T47D (cell line): ENCODE data around the gene DOK1.
"Not testable (repeated sequence)": the region's sequence is repeated elsewhere in the genome, so short reads cannot be mapped to it uniquely, and the experiment has no call there.

Source experiments
- DNase-seq, 2 experiments: peaks; one replicate each; pipeline versions ENCODE4 v3.0.0 to v3.0.0-alpha.2; 2011 to 2012; ENCODE audit warnings: low read depth in 1 of 2, low spot score in 1 of 2
- JUND ChIP-seq: IDR thresholded peaks from 2 replicates; pipeline ENCODE4 v1.6.1; 2012; ENCODE audit warnings: low read depth
- in situ Hi-C: cut with HindIII; loops from 2 replicates; pipeline ENCODE4 v1.10.0; 2016; ENCODE audit warnings: low sequenced_read_pairs, low pct_unique_long_range_greater_than_20kb

DOK1 gene

DNA sequence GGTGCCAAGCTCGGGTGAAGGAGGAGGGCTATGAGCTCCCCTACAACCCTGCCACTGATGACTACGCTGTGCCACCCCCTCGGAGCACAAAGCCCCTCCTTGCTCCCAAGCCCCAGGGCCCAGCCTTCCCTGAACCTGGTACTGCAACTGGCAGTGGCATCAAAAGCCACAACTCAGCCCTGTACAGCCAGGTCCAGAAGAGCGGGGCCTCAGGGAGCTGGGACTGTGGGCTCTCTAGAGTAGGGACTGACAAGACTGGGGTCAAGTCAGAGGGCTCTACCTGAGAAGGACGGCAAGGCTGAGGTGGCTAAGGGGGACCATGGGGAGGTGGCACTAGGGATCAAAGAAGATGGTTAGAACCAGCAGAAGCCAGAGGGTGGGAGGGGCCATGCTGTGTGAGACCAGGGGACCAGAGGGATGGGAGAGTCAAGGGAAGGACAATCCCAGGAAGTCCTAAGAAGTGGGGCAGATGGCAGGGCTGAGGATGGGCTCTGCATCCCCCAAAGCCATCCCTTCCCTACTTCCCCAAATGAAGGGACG lies 2.4 kb downstream of the DOK1 start:
- no peak for DNase-seq
- no peak for TF ChIP-seq JUND

GRCh38 chr2:74558284-74559230 lies 4.0 kb downstream of the DOK1 start:
- in situ Hi-C loops, result no loop called here
- TF ChIP-seq JUND, result no peak
- peak in 1 of 2 experiments; percentile 68 for DNase-seq

More for the DNA sequence above, 2.4 kb downstream of the DOK1 start:
- in situ Hi-C loops, result no loop called here

DNA sequence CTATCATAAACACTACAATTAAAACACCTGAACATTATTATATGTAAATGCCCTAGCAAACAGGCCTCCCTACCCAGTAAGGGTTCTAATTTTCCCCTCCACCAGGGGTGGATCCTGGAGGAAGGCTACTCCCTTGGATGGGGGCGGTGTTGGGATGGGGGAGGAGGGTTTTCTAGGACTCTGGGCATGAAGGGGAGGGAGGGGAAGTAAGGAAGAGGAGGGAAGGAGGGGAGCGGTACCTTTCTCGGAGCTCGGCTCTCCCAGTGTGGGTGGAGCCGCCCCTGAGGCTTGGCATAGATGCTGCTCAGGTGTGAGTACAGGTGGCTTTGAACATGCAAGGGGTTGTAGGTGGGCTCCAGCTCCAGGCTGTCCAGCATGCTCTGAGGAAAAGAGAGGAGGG lies 5.4 kb downstream of the DOK1 start:
- no peak for TF ChIP-seq JUND
- in situ Hi-C loops, result no loop called here
- peak in 1 of 2 experiments; percentile 71 for DNase-seq

DNA sequence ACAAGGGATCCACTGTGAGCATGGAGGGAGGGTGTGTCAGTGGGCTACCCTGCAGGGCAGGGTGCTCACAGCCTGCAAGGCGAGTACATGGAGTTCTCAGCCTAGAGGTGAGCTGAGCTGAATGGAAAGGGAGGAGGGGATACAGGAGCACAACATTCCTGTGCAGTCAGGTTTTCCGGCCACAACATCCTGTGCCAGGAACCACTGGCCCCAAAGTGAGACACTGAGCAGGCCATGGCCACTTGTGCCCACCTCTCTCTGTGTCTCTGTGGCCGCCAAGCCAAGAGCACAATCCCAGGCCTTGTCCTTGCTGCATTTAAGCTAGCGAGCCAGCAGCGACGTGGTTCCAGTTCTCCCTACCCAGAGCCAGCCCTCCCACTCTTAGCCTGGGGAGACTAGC lies 6.1 kb downstream of the DOK1 start:
- in situ Hi-C loops, result no loop called here
- no peak for TF ChIP-seq JUND
- peak in 1 of 2 experiments; percentile 88 for DNase-seq

DNA sequence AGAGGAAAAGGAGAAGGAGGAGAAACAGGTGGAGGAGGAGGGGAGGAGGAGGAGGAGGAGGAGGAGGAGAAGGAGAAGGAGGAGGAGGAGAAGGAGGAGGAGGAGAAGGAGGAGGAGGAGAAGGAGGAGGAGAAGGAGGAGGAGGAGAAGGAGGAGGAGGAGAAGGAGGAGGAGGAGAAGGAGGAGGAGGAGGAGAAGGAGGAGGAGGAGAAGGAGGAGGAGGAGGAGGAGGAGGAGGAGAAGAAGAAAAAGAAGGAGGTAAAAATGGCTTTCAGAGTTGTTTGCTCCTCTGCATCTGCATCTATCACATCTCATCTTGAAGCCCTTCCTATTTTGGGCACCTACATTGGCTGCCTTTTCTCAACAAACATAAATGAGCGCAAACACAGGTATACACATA lies 6.5 kb downstream of the DOK1 start:
- in situ Hi-C loops, DNase-seq: not testable (repeated sequence)

GRCh38 chr2:74562126-74562775 lies 7.7 kb downstream of the DOK1 start:
- TF ChIP-seq JUND, result no peak
- no peak for DNase-seq
- in situ Hi-C loops, result no loop called here

- no peak for DNase-seq
- no peak for TF ChIP-seq JUND
- in situ Hi-C loops, result no loop called here
Observed at GRCh38 chr2:74564222-74564621, 9.7 kb downstream of the DOK1 start.

DNA sequence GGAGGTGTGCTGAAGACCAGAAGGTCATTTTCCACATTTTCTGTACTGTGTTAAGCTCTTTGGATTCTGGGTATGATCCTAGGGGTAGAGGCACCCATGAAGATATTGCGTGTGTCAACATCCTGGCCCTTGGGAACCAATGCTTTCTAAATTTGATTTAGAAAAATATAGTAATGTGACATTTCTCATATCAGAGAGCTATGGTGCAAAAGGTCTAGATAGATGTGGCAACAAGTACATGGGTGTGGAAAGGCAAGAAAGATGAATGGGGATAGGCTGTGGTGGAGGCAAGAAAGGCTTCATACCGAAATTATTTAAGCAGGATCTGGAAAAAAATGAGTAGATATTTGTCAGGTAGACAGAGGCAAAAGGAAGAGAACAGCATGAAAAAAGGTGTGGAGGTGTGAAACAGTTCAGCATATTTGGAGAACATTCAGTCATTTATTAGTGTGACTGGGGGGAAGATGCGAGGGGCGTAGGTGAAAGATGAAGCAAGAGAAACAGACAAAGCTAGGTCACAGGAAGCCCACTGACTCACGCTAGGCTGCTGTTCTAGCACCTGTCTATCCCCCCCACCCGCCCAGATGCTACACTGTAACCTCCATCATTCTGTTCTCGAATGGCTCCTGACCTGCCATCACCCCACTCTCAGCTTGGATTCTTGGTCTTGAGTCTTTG lies 11.7 kb downstream of the DOK1 start:
- in situ Hi-C loops, result no loop called here
- TF ChIP-seq JUND, result no peak
- no peak for DNase-seq

DNA sequence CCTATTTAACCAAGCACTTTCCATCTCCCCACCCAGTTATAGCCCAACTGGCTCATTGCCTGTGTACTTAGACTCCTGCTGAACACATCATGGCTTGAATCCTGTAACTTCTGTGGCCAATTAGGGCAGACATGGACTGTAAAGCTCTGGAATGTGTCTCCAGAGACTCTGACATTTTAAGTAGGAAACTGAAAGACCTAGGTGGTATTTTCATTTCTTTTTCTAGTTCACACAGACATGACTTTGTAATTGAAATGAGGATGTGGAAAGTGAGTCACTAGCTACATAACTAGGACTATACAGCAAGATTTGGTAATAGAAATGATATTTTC lies 12.2 kb downstream of the DOK1 start:
- in situ Hi-C loops, result no loop called here
- DNase-seq, result no peak
- no peak for TF ChIP-seq JUND

GRCh38 chr2:74567881-74568280 lies 13.4 kb downstream of the DOK1 start:
- in situ Hi-C loops, result no loop called here
- no peak for TF ChIP-seq JUND

GRCh38 chr2:74569686-74570085 lies 15.2 kb downstream of the DOK1 start:
- no peak for TF ChIP-seq JUND
- in situ Hi-C loops, result no loop called here
- DNase-seq, result no peak

More at GRCh38 chr2:74567881-74568280, 13.4 kb downstream of the DOK1 start:
- no peak for DNase-seq

DNA sequence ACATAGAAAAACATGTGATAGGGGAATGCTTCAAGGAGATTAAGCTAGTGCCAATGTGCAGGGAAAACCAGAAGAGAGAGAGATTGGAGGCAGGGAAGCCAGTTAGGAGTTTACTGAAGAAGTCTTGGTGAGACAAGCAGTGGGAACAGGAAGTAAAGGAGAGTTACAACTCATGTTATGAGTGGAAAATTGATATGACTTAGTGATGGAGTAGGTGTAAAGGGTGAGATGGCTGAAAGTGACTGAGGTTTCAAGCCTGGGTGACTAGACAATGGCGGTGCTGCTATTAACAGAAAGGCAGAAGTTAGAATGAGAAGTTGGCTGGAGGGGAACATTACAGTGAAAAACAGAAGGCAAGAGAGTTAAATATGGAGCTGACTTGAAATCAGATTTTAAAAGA lies 16.5 kb downstream of the DOK1 start:
- DNase-seq, result no peak
- in situ Hi-C loops, result no loop called here
- no peak for TF ChIP-seq JUND

GRCh38 chr2:74572178-74572925 lies 17.8 kb downstream of the DOK1 start:
- no peak for DNase-seq
- no peak for TF ChIP-seq JUND
- in situ Hi-C loops, result no loop called here
